ENCODE data around the gene HS6ST3.

GRCh38 chr13:96274046-96274445 is 184.1 kb downstream of the HS6ST3 start:
- no peak for TF ChIP-seq CREB1 (IDR thresholded peaks at IDR 0.05)
- TF ChIP-seq CREB1 (CRISPR knock-in tag; IDR thresholded peaks at IDR 0.05) = no peak
- TF ChIP-seq EZH2 (conservative IDR thresholded peaks at IDR 0.05; ENCODE audit: low read depth, low read length) = no peak
- TF ChIP-seq ZBTB7A (CRISPR knock-in tag; IDR thresholded peaks at IDR 0.05) = no peak
- no peak for TF ChIP-seq TCF7L2 (IDR thresholded peaks at IDR 0.05; ENCODE audit: low read depth, low read length)
